ENCODE data around the gene EPHX1. TPM values are rescaled to one million over a fixed set of nuclear protein-coding genes. Genes with fewer than 3 reads are reported as not detected.
"Not testable (repeated sequence)": the region's sequence is repeated elsewhere in the genome, so short reads cannot be mapped to it uniquely, and the experiment has no call there.

The EPHX1 gene
- total RNA-seq, 1 donor from 2014 or later, result 50.4 TPM

GRCh38 chr1:225777058-225777582 is 32.8 kb upstream of the EPHX1 start:
- DNase-seq (ENCODE audit: low read depth in 2 of 2), result peak in 1 of 2 donors; percentile 27

DNA sequence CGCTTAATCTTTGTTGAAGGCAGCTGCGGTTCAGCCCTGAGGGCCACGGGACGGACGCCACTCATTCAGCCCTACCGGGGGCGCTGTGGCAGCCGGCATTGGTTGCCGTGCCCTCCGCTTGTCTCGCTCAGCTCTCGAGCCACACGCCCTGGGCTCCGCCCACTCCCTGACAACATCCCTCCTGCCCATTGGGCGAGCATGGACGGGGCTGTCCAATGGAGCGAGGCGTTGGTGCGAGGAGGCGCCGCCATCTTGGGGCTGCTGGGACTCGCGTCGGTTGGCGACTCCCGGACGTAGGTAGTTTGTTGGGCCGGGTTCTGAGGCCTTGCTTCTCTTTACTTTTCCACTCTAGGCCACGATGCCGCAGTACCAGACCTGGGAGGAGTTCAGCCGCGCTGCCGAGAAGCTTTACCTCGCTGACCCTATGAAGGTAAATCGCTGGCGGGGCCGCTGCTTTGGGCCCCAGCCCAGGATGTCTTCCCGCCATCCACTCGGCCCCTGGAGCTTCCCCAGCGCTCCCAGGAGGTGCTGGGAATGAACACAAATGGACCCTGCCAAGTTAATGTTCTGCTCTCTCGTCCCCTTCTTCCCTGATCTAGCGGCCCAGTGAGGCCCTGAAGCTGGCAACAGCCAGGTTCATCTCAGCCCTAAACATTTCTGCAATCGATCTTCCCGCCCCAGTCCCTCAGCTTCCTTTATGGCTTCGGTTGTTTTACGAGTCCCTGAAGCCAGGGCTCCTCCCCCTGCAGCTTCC is 32.2 kb upstream of the EPHX1 start, which contains the start of gene SRP9:
Gene SRP9 (plus strand): TSS at position 244 of the 754 bp plus-strand sequence. CDS start 115 bp downstream, at position 359.
- DNase-seq (ENCODE audit: low read depth in 2 of 2), result peak; percentile 99

- no peak for DNase-seq (ENCODE audit: low read depth in 2 of 2)
These were observed 31.6 kb upstream of the EPHX1 start for GRCh38 chr1:225778337-225778669.

DNA sequence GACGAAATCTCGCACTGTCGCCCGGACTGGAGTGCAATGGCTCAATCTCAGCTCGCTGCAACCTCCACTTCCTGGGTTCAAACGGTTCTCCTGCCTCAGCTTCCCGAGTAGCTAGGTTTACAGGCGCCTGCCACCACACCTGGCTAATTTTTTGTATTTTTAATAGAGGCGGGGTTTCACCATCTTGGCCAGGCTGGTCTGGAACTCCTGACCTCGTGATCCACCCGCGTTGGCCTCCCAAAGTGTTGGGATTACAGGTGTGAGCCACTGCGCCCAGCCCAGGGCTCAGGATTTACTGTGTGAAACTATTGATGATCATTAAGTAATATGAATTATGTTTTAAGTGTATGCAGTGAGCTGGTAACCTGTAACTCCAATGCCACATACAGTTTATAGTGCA is 30.8 kb upstream of the EPHX1 start:
- not testable (repeated sequence) for DNase-seq (ENCODE audit: low read depth in 2 of 2)

DNA sequence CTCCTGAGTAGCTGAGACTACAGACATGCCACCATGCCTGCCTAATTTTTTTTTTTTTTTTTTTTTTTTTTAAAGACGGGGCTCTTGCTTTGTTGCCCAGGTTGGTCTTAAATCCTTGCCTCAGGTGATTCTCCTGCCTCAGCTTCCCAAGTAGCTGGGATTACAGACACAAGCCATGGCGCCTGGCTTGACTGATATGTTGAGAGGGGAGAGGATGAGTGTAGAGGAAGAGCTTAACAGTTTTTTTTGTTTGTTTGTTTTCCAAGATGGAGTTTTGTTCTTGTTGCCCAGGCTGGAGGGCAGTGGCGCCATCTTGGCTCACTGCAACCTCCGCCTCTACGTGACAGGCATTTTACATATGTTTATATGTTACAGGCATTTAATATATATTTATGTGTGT is 29.8 kb upstream of the EPHX1 start:
- no peak for DNase-seq (ENCODE audit: low read depth in 2 of 2)

GRCh38 chr1:225780630-225781029 is 29.3 kb upstream of the EPHX1 start:
- no peak for DNase-seq (ENCODE audit: low read depth in 2 of 2)

- DNase-seq (ENCODE audit: low read depth in 2 of 2), result not testable (repeated sequence)
These were observed 20.8 kb upstream of the EPHX1 start for GRCh38 chr1:225789142-225789541.

DNA sequence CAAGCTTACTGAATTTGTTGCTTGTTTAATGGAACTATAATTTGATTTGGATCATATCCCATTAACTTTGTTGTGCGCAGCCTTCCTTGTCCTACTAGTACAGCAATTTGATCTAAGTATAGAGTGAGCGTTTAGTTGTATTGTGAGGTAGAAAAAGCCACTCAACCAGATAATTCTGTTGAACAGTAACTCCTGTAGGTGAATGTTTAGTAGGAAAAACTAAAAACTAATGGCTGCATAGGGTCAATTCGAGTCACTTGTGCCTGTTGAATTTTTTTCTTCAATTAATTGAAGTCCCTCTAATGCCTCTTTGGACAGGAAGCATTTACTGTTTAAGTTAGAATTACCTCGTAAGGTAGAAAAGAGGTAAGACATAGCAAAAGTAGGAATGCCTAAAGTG is 15.0 kb upstream of the EPHX1 start:
- DNase-seq (ENCODE audit: low read depth in 2 of 2), result no peak

GRCh38 chr1:225796097-225796496 is 13.8 kb upstream of the EPHX1 start:
- DNase-seq (ENCODE audit: low read depth in 2 of 2), result not testable (repeated sequence)

DNA sequence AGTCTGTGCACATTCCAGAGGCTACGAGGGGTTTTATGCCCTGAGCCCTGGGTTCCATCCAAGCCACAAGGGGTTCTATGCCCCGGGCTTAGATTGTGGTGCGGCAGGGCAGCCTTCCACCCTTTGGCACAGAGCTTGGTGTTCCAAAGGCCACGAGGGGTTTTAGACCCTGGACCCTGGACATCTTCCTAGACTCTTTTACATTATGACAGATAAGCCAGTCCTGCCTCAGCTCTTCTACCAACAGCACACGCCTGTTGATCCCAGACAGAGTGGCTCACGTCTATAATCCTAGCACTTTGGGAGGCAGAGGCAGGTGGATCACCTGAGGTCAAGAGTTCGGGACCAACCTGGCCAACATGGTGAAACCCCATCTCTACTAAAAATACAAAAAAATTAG is 8.8 kb upstream of the EPHX1 start:
- not testable (repeated sequence) for DNase-seq (ENCODE audit: low read depth in 2 of 2)

GRCh38 chr1:225806249-225806648 is 3.7 kb upstream of the EPHX1 start:
- DNase-seq (ENCODE audit: low read depth in 2 of 2), result no peak

DNA sequence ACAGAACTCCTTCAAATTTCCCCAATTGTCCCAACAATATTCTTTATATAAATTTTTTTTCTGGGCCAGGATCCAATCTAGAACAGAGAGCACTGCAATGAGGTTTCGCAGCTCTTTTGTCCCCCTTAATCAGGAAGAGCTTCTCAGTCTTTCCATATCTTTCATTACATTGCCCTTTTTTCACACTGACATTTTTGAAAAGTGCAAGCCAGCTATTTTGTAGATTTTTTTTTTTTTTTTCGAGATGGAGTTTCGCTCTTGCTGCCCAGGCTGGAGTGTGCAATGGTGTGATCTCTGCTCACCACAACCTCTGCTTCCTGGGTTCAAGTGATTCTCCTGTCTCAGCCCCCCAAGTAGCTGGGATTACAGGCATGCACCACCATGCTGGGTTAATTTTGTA is 3.2 kb upstream of the EPHX1 start:
- DNase-seq (ENCODE audit: low read depth in 2 of 2), result peak in 1 of 2 donors; percentile 30

- no peak for DNase-seq (ENCODE audit: low read depth in 2 of 2)
These were observed 1.8 kb upstream of the EPHX1 start for GRCh38 chr1:225808136-225808535.

- DNase-seq (ENCODE audit: low read depth in 2 of 2), result peak; percentile 36 to 62
These were observed 935 bp downstream of the EPHX1 start for GRCh38 chr1:225810579-225811538.

GRCh38 chr1:225811622-225812487 is 1.9 kb downstream of the EPHX1 start:
- peak; percentile 33 to 43 for DNase-seq (ENCODE audit: low read depth in 2 of 2)

DNA sequence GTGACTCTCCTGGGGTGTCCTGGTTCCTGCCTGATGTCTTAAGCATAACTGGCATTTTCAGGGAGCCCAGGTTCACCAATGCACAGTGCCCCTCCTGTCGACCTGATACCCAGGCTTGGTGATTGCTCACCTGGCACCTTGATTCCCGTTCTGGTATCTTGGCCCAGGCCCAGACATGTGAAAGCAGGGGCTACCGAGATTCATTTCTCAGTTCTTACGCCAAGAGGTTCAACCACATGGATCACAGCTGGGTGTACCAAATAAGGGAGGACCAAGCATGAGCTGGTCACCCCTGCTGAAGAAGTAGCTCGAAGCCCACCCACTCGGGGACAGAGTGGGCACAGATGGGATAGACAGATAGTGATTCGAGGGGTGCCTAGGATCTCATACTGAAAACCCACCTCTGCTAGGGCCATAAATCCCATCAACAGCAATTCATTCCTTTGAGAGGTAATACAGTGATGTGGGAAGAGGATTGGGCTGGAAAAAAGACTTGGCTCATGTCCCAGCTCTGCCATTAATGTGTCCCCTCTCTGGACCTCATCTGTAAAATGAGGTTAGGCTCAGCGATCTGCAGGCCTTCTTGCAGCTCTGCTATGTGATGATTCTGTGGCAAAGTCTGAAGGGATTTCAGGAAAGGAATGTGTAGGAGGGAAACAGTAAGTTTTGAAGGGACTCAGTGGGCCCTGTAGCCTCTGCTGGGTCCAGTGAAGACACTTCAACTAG is 2.7 kb downstream of the EPHX1 start:
- peak in 1 of 2 donors; percentile 53 for DNase-seq (ENCODE audit: low read depth in 2 of 2)

- DNase-seq (ENCODE audit: low read depth in 2 of 2), result peak; percentile 50 to 91
These were observed 3.5 kb downstream of the EPHX1 start for GRCh38 chr1:225813214-225813964.

- DNase-seq (ENCODE audit: low read depth in 2 of 2), result no peak
These were observed 4.5 kb downstream of the EPHX1 start for GRCh38 chr1:225814381-225814780.

- DNase-seq (ENCODE audit: low read depth in 2 of 2), result not testable (repeated sequence)
These were observed 5.2 kb downstream of the EPHX1 start for GRCh38 chr1:225815090-225815489.

Measured in lung microvascular endothelial cell (primary cell).